ENCODE data around the gene GTPBP3.

The GTPBP3 gene

GRCh38 chr19:17327654-17328516, 9.5 kb upstream of the GTPBP3 start:
- no peak for FAIRE-seq

- no peak for FAIRE-seq
These were observed 8.6 kb upstream of the GTPBP3 start for GRCh38 chr19:17328517-17329365.

GRCh38 chr19:17329366-17330261, 7.7 kb upstream of the GTPBP3 start:
- no peak for FAIRE-seq

GRCh38 chr19:17330262-17331044, 6.9 kb upstream of the GTPBP3 start:
- no peak for FAIRE-seq

GRCh38 chr19:17331045-17331558, 6.3 kb upstream of the GTPBP3 start:
- FAIRE-seq, result no peak

- no peak for FAIRE-seq
These were observed 5.0 kb upstream of the GTPBP3 start for GRCh38 chr19:17332360-17332676.

GRCh38 chr19:17332677-17333581, 4.4 kb upstream of the GTPBP3 start:
- FAIRE-seq, result no peak

GRCh38 chr19:17333611-17334413, 3.5 kb upstream of the GTPBP3 start:
- no peak for FAIRE-seq

- FAIRE-seq, result no peak
These were observed 2.6 kb upstream of the GTPBP3 start, which contains the start of gene ANO8 for GRCh38 chr19:17334414-17335409. TSS of gene ANO8 (minus strand) at chr19:17334855. CDS start at chr19:17334670, 185 bp downstream.

GRCh38 chr19:17335575-17335974, 1.8 kb upstream of the GTPBP3 start:
- FAIRE-seq, result no peak

- FAIRE-seq, result no peak
These were observed 501 bp downstream of the GTPBP3 start for GRCh38 chr19:17337675-17338432.

GRCh38 chr19:17338433-17339078, 1.2 kb downstream of the GTPBP3 start:
- no peak for FAIRE-seq

- FAIRE-seq, result no peak
These were observed 1.9 kb downstream of the GTPBP3 start for GRCh38 chr19:17339088-17339741.

GRCh38 chr19:17340302-17340870, 3.0 kb downstream of the GTPBP3 start:
- FAIRE-seq, result no peak

- FAIRE-seq, result no peak
These were observed 3.6 kb downstream of the GTPBP3 start for GRCh38 chr19:17340871-17341357.

- no peak for FAIRE-seq
These were observed 4.0 kb downstream of the GTPBP3 start for GRCh38 chr19:17341386-17341785.

Measured in TTC549 (cell line).